A549 (cell line): ENCODE measurements around the gene MBNL1. TPM values are rescaled to one million over a fixed set of nuclear protein-coding genes. Genes with fewer than 3 reads are reported as not detected.

Experiments used
- ATAC-seq, 2 experiments: fragments of 200-7000 bp in 1 of 2; fragments of >200 bp in 1 of 2; cut with Nextera tagmentation in 1 of 2; cut with Tn5 transposase in 1 of 2; 3 replicates each; pipeline versions ENCODE4 v1.8.0 to v1.9.1; 2018 to 2020; ENCODE audit warnings: mild to moderate bottlenecking in 1 of 2, moderate library complexity in 1 of 2
- CTCF ChIA-PET: fragments of 300-600 bp; sonication (Branson Sonifier 250); formaldehyde crosslinking; extraction: SDS; loops from one replicate; lab custom pipeline; 2021; ENCODE audit warnings: antibody characterized with exemption, inconsistent platforms; lab: Yijun Ruan, JAX
- POLR2A ChIA-PET: fragments of 350-600 bp; formaldehyde crosslinking; extraction: SDS; loops from one replicate; lab custom pipeline; 2021; ENCODE audit warnings: antibody characterized with exemption, inconsistent platforms; lab: Yijun Ruan, JAX
- DNase-seq, 2 experiments: peaks; one replicate each; pipeline versions ENCODE4 v3.0.0 to v3.0.0-alpha.2; 2011 to 2016; ENCODE audit warnings: low read depth in 1 of 2, low spot score in 1 of 2
- FAIRE-seq: peaks from 2 replicates; lab custom pipeline; 2011; peaks lifted over from hg19 to GRCh38; lab: Jason Lieb, UNC
- H3K27ac ChIP-seq, 2 experiments: fragments of >200 bp; sonication (Bioruptor Twin); formaldehyde crosslinking; 3 replicates each; pipeline ENCODE4 v1.5.1; 2016 to 2017
- H3K4me1 ChIP-seq: fragments of >200 bp; sonication (Bioruptor Twin); formaldehyde crosslinking; 3 replicates; pipeline ENCODE4 v1.6.1; 2016
- H3K4me2 ChIP-seq: fragments of >200 bp; sonication (Bioruptor Twin); formaldehyde crosslinking; 3 replicates; pipeline ENCODE4 v1.6.1; 2016
- H3K4me3 ChIP-seq: fragments of >200 bp; sonication (Bioruptor Twin); formaldehyde crosslinking; 3 replicates; pipeline ENCODE4 v1.5.1; 2016
- H3K9me3 ChIP-seq: fragments of >200 bp; sonication (Bioruptor Twin); formaldehyde crosslinking; 3 replicates; pipeline ENCODE4 v1.6.1; 2016
- CEBPB ChIP-seq, 2 experiments: fragments of >200 bp in 1 of 2; sonication (Bioruptor Twin) in 1 of 2; formaldehyde crosslinking in 1 of 2; IDR thresholded peaks; 2 replicates each; pipeline ENCODE4 v1.6.1; 2012 to 2016
- FOSB ChIP-seq: fragments of 250-450 bp; sonication (Bioruptor Pico); IDR thresholded peaks from 2 replicates; pipeline ENCODE4 v1.5.0; 2020; ENCODE audit warnings: mild to moderate bottlenecking, moderate library complexity
- GATA3 ChIP-seq: IDR thresholded peaks from 2 replicates; pipeline ENCODE4 v1.6.1; 2012; ENCODE audit warnings: borderline replicate concordance
- HDAC2 ChIP-seq: fragments of 200-600 bp; sonication (generic); IDR thresholded peaks from 2 replicates; pipeline ENCODE4 v1.6.1; 2016
- HOXA7 ChIP-seq: fragments of 250-450 bp; sonication (Bioruptor Pico); IDR thresholded peaks from 2 replicates; pipeline ENCODE4 v1.5.0; 2020; ENCODE audit warnings: mild to moderate bottlenecking, moderate library complexity
- HOXB5 ChIP-seq: fragments of 250-450 bp; sonication (Bioruptor Pico); IDR thresholded peaks from 2 replicates; pipeline ENCODE4 v1.5.0; 2020; ENCODE audit warnings: mild to moderate bottlenecking, moderate library complexity
- JUN ChIP-seq, 2 experiments: fragments of >200 bp; sonication (Bioruptor Twin); formaldehyde crosslinking; IDR thresholded peaks; 2 replicates in 1 of 2; 3 replicates in 1 of 2; pipeline ENCODE4 v1.6.1; 2016 to 2017
- KDM5A ChIP-seq: fragments of 200-600 bp; sonication (generic); IDR thresholded peaks from 2 replicates; pipeline ENCODE4 v1.6.1; 2016; ENCODE audit warnings: antibody characterized with exemption, mild to moderate bottlenecking
- MYC ChIP-seq: IDR thresholded peaks from 2 replicates; pipeline ENCODE4 v1.6.1; 2012; ENCODE audit warnings: mild to moderate bottlenecking, inconsistent platforms, low read length, improper control_type of control experiment, borderline replicate concordance
- PHF8 ChIP-seq: fragments of 200-600 bp; sonication (generic); IDR thresholded peaks from 2 replicates; pipeline ENCODE4 v1.6.1; 2016; ENCODE audit warnings: low read depth, mild to moderate bottlenecking, antibody characterized with exemption, moderate library complexity, borderline replicate concordance
- POLR2AphosphoS2 ChIP-seq: conservative IDR thresholded peaks from 2 replicates; pipeline ENCODE4 v1.6.1; 2012; ENCODE audit warnings: low read length, improper control_type of control experiment, inconsistent platforms
- RARB ChIP-seq: fragments of 250-450 bp; sonication (Bioruptor Pico); IDR thresholded peaks from 2 replicates; pipeline ENCODE4 v1.8.0; 2021; ENCODE audit warnings: mild to moderate bottlenecking, moderate library complexity
- RCOR1 ChIP-seq: fragments of 150-350 bp; IDR thresholded peaks from 2 replicates; pipeline ENCODE4 v1.6.1; 2014; ENCODE audit warnings: antibody characterized with exemption, low read length, low read depth
- SREBF2 ChIP-seq: fragments of 450-650 bp; IDR thresholded peaks from 2 replicates; pipeline ENCODE4 v1.6.1; 2014; ENCODE audit warnings: mild to moderate bottlenecking, moderate library complexity
- TFCP2L1 ChIP-seq: fragments of 250-450 bp; sonication (Bioruptor Pico); IDR thresholded peaks from 2 replicates; pipeline ENCODE4 v1.5.0; 2021; ENCODE audit warnings: mild to moderate bottlenecking
- TP53 ChIP-seq: fragments of 250-450 bp; sonication (Bioruptor Pico); IDR thresholded peaks from 2 replicates; pipeline ENCODE4 v1.5.0; 2021; ENCODE audit warnings: mild to moderate bottlenecking, moderate library complexity
- ZC3H11A ChIP-seq: fragments of 450-650 bp; IDR thresholded peaks from 2 replicates; pipeline ENCODE4 v1.6.1; 2014; ENCODE audit warnings: antibody characterized with exemption, mild to moderate bottlenecking
- ZFP36 ChIP-seq: fragments of 450-650 bp; IDR thresholded peaks from 2 replicates; pipeline ENCODE4 v1.6.1; 2014; ENCODE audit warnings: borderline replicate concordance; ENCODE audit not compliant: partially characterized antibody
- WGBS: methylation state at CpG from one replicate; pipeline ENCODE4 v1.1.6; 2017; ENCODE audit errors: missing lambda C conversion rate; 5-methylcytosine and 5-hydroxymethylcytosine counted together
- polyA plus RNA-seq, 4 experiments: library from polyadenylated mRNA; depleted of rRNA in 3 of 4; stranded (reverse); fragments of >200 nt; fragmentation: RNase III in 1 of 4; extraction: RNeasy Plus Mini Kit Qiagen cat#74134 plus additional on column Dnase treatment in 1 of 4; gene quantifications; 2 replicates in 3 of 4; 3 replicates in 1 of 4; pipeline ENCODE4 v1.2.3, GENCODE V29; 2011 to 2017
- TF ChIP-seq, protein P1 (sequence below): fragments of 150-350 bp; IDR thresholded peaks from 2 replicates; pipeline ENCODE4 v1.6.1; 2014; ENCODE audit warnings: low read depth, mild to moderate bottlenecking, low read length
- TF ChIP-seq, protein P2 (sequence below): fragments of >200 bp; sonication (Bioruptor Twin); formaldehyde crosslinking; IDR thresholded peaks from 2 replicates; pipeline ENCODE4 v1.6.1; 2016
- TF ChIP-seq, protein P3 (sequence below): IDR thresholded peaks from 2 replicates; pipeline ENCODE4 v1.6.1; 2012; ENCODE audit warnings: low read depth, borderline replicate concordance
- TF ChIP-seq, protein P4 (sequence below): fragments of 250-450 bp; sonication (Bioruptor Pico); IDR thresholded peaks from 2 replicates; pipeline ENCODE4 v1.5.0; 2021; ENCODE audit warnings: mild to moderate bottlenecking, moderate library complexity, borderline replicate concordance
- TF ChIP-seq, protein P5 (sequence below): fragments of 450-650 bp; IDR thresholded peaks from 2 replicates; pipeline ENCODE4 v1.6.1; 2014; ENCODE audit warnings: antibody characterized with exemption

Gene MBNL1
- polyA plus RNA-seq, 2 of the 4 experiments (the other 2 are of a cell fraction), result 60.5 to 92.5 TPM

DNA sequence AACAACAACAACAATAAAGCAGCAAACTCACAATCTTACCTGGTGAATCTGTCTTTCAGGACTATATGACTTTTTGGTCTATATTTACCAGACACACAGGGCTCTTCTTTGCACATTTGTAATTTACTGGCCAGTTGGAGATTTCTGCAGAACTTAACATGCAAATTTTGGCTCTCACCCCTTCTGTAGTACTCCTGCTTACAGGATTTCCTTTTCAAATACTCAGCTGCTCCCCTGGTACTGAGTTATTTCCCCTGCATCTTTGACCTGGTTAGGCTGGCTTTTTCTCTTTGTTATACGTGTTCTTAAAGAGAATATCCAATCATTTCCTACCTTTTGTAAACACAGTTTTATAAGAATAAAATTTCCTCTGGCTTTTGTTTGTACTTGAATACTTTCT is 228.0 kb downstream of the MBNL1 start:
- Histone ChIP-seq H3K4me3 (no peak overlapping the region), H3K27ac (no peak overlapping the region), H3K9me3 (no peaks in the 10 kb centered on the region), H3K4me1 (no peaks in the 10 kb centered on the region), H3K4me2 (no peak overlapping the region)
- TF ChIP-seq SREBF2, result no peak
- no peak for TF ChIP-seq CEBPB (IDR thresholded peaks at IDR 0.05)
- no peak for TF ChIP-seq HOXB5 (CRISPR knock-in tag)
- no peak for TF ChIP-seq ZFP36
- no peak for TF ChIP-seq POLR2AphosphoS2
- TF ChIP-seq, protein P1, sequence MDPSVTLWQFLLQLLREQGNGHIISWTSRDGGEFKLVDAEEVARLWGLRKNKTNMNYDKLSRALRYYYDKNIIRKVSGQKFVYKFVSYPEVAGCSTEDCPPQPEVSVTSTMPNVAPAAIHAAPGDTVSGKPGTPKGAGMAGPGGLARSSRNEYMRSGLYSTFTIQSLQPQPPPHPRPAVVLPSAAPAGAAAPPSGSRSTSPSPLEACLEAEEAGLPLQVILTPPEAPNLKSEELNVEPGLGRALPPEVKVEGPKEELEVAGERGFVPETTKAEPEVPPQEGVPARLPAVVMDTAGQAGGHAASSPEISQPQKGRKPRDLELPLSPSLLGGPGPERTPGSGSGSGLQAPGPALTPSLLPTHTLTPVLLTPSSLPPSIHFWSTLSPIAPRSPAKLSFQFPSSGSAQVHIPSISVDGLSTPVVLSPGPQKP, result no peak
- TF ChIP-seq GATA3, result no peak
- TF ChIP-seq, protein P2, sequence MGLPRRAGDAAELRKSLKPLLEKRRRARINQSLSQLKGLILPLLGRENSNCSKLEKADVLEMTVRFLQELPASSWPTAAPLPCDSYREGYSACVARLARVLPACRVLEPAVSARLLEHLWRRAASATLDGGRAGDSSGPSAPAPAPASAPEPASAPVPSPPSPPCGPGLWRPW, result no peak
- TF ChIP-seq, protein P3, sequence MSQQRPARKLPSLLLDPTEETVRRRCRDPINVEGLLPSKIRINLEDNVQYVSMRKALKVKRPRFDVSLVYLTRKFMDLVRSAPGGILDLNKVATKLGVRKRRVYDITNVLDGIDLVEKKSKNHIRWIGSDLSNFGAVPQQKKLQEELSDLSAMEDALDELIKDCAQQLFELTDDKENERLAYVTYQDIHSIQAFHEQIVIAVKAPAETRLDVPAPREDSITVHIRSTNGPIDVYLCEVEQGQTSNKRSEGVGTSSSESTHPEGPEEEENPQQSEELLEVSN, result no peak
- TF ChIP-seq RCOR1, result no peak
- no peak for TF ChIP-seq TFCP2L1
- TF ChIP-seq HDAC2, result no peak
- no peak for TF ChIP-seq TP53
- TF ChIP-seq, protein P4, sequence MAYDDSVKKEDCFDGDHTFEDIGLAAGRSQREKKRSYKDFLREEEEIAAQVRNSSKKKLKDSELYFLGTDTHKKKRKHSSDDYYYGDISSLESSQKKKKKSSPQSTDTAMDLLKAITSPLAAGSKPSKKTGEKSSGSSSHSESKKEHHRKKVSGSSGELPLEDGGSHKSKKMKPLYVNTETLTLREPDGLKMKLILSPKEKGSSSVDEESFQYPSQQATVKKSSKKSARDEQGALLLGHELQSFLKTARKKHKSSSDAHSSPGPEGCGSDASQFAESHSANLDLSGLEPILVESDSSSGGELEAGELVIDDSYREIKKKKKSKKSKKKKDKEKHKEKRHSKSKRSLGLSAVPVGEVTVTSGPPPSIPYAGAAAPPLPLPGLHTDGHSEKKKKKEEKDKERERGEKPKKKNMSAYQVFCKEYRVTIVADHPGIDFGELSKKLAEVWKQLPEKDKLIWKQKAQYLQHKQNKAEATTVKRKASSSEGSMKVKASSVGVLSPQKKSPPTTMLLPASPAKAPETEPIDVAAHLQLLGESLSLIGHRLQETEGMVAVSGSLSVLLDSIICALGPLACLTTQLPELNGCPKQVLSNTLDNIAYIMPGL (CRISPR knock-in tag), result no peak
- TF ChIP-seq MYC, result no peak
- TF ChIP-seq PHF8, result no peak
- ChIA-PET CTCF (no interaction called here), POLR2A (no interaction called here)
- no peak for ATAC-seq
- 41% methylated on average over 1 of the region's 1 CpG for WGBS
- no peak for FAIRE-seq
- DNase-seq, result no peak

DNA sequence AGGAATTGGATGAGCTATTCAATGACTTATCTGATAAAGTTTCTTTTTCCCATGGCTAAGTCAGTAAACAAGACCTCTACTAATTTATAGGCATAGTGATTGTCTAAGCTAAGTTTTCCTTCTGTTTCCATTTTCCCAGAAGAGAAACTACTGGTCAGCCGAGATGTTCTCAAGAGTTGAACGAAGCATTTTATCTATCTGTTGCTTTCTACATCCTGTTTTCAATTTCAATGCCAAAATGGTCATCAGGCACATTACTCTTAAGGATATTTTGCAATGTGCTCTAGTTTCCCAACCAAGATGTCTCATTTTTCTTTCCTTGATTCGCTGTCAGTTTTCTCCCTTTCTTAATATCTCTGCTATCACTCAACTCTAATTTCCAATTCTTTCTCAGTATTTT is 228.7 kb downstream of the MBNL1 start:
- no peak overlapping the region for H3K27ac ChIP-seq
- TF ChIP-seq, protein P4 (CRISPR knock-in tag), result no peak
- TF ChIP-seq, protein P5, sequence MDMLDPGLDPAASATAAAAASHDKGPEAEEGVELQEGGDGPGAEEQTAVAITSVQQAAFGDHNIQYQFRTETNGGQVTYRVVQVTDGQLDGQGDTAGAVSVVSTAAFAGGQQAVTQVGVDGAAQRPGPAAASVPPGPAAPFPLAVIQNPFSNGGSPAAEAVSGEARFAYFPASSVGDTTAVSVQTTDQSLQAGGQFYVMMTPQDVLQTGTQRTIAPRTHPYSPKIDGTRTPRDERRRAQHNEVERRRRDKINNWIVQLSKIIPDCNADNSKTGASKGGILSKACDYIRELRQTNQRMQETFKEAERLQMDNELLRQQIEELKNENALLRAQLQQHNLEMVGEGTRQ, result no peak
- TF ChIP-seq KDM5A, result no peak
- TF ChIP-seq HOXA7 (CRISPR knock-in tag), result no peak
- no peak for TF ChIP-seq PHF8
- TF ChIP-seq ZC3H11A, result no peak
- no peak for TF ChIP-seq RARB (CRISPR knock-in tag)
- no peak for TF ChIP-seq JUN (IDR thresholded peaks at IDR 0.05)
- no peak for TF ChIP-seq FOSB
- ChIA-PET POLR2A (no interaction called here), CTCF (no interaction called here)
- no peak for FAIRE-seq
- 44% methylated on average over 3 of the region's 3 CpGs for WGBS
- ATAC-seq, result no peak
- H3K9me3 ChIP-seq, result no peaks in the 10 kb centered on the region
- DNase-seq, result no peak
- no peak overlapping the region for H3K4me3 ChIP-seq
- no peaks in the 10 kb centered on the region for H3K4me1 ChIP-seq
- no peak overlapping the region for H3K4me2 ChIP-seq
